SK-N-SH treated with all-trans-retinoic acid at 6 μM for 48 hours (cell line): ENCODE results near the gene STKLD1.
"Not testable (repeated sequence)": the region's sequence is repeated elsewhere in the genome, so short reads cannot be mapped to it uniquely, and the experiment has no call there.

Experiments used
- ATAC-seq: fragments of 200-7000 bp; cut with Tn5 transposase; 3 replicates; pipeline ENCODE4 v1.9.1; 2020; ENCODE audit warnings: mild to moderate bottlenecking, moderate library complexity
- ARNTL ChIP-seq: fragments of 450-650 bp; formaldehyde crosslinking; IDR thresholded peaks from 2 replicates; pipeline ENCODE4 v1.5.0; 2020; ENCODE audit warnings: low read depth, mild to moderate bottlenecking, moderate library complexity, borderline replicate concordance
- BACH2 ChIP-seq: fragments of 250-450 bp; sonication (Bioruptor Pico); IDR thresholded peaks from 2 replicates; pipeline ENCODE4 v1.9.0; 2021; ENCODE audit warnings: mild to moderate bottlenecking, borderline replicate concordance
- CSDC2 ChIP-seq: fragments of 250-450 bp; sonication (Bioruptor Pico); IDR thresholded peaks from 2 replicates; pipeline ENCODE4 v1.5.0; 2020; ENCODE audit warnings: mild to moderate bottlenecking, moderate library complexity
- CSRNP3 ChIP-seq: fragments of 250-450 bp; sonication (Bioruptor Pico); IDR thresholded peaks from 2 replicates; pipeline ENCODE4 v1.5.1; 2021; ENCODE audit warnings: mild to moderate bottlenecking, moderate library complexity
- GLIS3 ChIP-seq: fragments of 250-450 bp; sonication (Bioruptor Pico); IDR thresholded peaks from 2 replicates; pipeline ENCODE4 v1.5.0; 2020; ENCODE audit warnings: mild to moderate bottlenecking, moderate library complexity
- OSR1 ChIP-seq: fragments of 250-450 bp; sonication (Bioruptor Pico); IDR thresholded peaks from 2 replicates; pipeline ENCODE4 v1.8.0; 2022; ENCODE audit warnings: moderate library complexity, mild to moderate bottlenecking, inconsistent platforms
- POU6F1 ChIP-seq: fragments of 250-450 bp; sonication (Bioruptor Pico); IDR thresholded peaks from 2 replicates; pipeline ENCODE4 v1.8.0; 2021; ENCODE audit warnings: low read depth, mild to moderate bottlenecking, moderate library complexity, borderline replicate concordance
- PPARA ChIP-seq: fragments of 250-450 bp; sonication (Bioruptor Pico); IDR thresholded peaks from 2 replicates; pipeline ENCODE4 v1.5.0; 2020; ENCODE audit warnings: mild to moderate bottlenecking, borderline replicate concordance
- RARB ChIP-seq: fragments of 250-450 bp; sonication (Bioruptor Pico); IDR thresholded peaks from 2 replicates; pipeline ENCODE4 v1.8.0; 2021; ENCODE audit warnings: mild to moderate bottlenecking, moderate library complexity
- TCF4 ChIP-seq: fragments of 250-450 bp; sonication (Bioruptor Pico); IDR thresholded peaks from 2 replicates; pipeline ENCODE4 v1.8.0; 2021; ENCODE audit warnings: mild to moderate bottlenecking, moderate library complexity, borderline replicate concordance
- TOX ChIP-seq: fragments of 250-450 bp; sonication (Bioruptor Pico); IDR thresholded peaks from 2 replicates; pipeline ENCODE4 v1.8.0; 2021; ENCODE audit warnings: mild to moderate bottlenecking, moderate library complexity, borderline replicate concordance
- ZFP3 ChIP-seq: fragments of 250-450 bp; sonication (Bioruptor Pico); IDR thresholded peaks from 2 replicates; pipeline ENCODE4 v1.5.0; 2020; ENCODE audit warnings: mild to moderate bottlenecking, moderate library complexity
- ZFP30 ChIP-seq: fragments of 450-650 bp; formaldehyde crosslinking; IDR thresholded peaks from 2 replicates; pipeline ENCODE4 v1.5.0; 2022; ENCODE audit warnings: mild to moderate bottlenecking, moderate library complexity
- ZNF565 ChIP-seq: fragments of 450-650 bp; formaldehyde crosslinking; conservative IDR thresholded peaks from 2 replicates; pipeline ENCODE4 v1.5.0; 2020; ENCODE audit warnings: low read depth, mild to moderate bottlenecking, moderate library complexity
- ZNF70 ChIP-seq: fragments of 450-650 bp; formaldehyde crosslinking; IDR thresholded peaks from 2 replicates; pipeline ENCODE4 v1.5.0; 2020; ENCODE audit warnings: mild to moderate bottlenecking, moderate library complexity
- ZNF8 ChIP-seq: fragments of 450-650 bp; formaldehyde crosslinking; IDR thresholded peaks from 2 replicates; pipeline ENCODE4 v1.5.0; 2020; ENCODE audit warnings: mild to moderate bottlenecking, moderate library complexity
- TF ChIP-seq, protein P1 (sequence below): fragments of 250-450 bp; sonication (Bioruptor Pico); IDR thresholded peaks from 2 replicates; pipeline ENCODE4 v1.8.0; 2020; ENCODE audit warnings: mild to moderate bottlenecking, moderate library complexity, borderline replicate concordance
- TF ChIP-seq, protein P2 (sequence below): fragments of 250-450 bp; sonication (Bioruptor Pico); IDR thresholded peaks from 2 replicates; pipeline ENCODE4 v1.5.0; 2020; ENCODE audit warnings: mild to moderate bottlenecking, moderate library complexity
- TF ChIP-seq, protein P3 (sequence below): fragments of 250-450 bp; sonication (Bioruptor Pico); IDR thresholded peaks from 2 replicates; pipeline ENCODE4 v1.5.1; 2020; ENCODE audit warnings: low read depth, mild to moderate bottlenecking, moderate library complexity

Gene STKLD1

GRCh38 chr9:133375116-133375723 is 946 bp upstream of the STKLD1 start:
- TF ChIP-seq GLIS3 (CRISPR knock-in tag) (no peak), POU6F1 (CRISPR knock-in tag) (no peak), ZNF565 (CRISPR knock-in tag) (no peak), CSRNP3 (CRISPR knock-in tag) (no peak), RARB (no peak), ZFP30 (CRISPR knock-in tag) (no peak), ZNF8 (CRISPR knock-in tag) (no peak), ZNF70 (CRISPR knock-in tag) (no peak), PPARA (CRISPR knock-in tag) (no peak), CSDC2 (CRISPR knock-in tag) (no peak), TOX (no peak), ARNTL (CRISPR knock-in tag) (no peak), OSR1 (CRISPR knock-in tag) (no peak)
- TF ChIP-seq, protein P1, sequence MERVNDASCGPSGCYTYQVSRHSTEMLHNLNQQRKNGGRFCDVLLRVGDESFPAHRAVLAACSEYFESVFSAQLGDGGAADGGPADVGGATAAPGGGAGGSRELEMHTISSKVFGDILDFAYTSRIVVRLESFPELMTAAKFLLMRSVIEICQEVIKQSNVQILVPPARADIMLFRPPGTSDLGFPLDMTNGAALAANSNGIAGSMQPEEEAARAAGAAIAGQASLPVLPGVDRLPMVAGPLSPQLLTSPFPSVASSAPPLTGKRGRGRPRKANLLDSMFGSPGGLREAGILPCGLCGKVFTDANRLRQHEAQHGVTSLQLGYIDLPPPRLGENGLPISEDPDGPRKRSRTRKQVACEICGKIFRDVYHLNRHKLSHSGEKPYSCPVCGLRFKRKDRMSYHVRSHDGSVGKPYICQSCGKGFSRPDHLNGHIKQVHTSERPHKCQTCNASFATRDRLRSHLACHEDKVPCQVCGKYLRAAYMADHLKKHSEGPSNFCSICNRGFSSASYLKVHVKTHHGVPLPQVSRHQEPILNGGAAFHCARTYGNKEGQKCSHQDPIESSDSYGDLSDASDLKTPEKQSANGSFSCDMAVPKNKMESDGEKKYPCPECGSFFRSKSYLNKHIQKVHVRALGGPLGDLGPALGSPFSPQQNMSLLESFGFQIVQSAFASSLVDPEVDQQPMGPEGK (CRISPR knock-in tag) = no peak
- TF ChIP-seq, protein P2, sequence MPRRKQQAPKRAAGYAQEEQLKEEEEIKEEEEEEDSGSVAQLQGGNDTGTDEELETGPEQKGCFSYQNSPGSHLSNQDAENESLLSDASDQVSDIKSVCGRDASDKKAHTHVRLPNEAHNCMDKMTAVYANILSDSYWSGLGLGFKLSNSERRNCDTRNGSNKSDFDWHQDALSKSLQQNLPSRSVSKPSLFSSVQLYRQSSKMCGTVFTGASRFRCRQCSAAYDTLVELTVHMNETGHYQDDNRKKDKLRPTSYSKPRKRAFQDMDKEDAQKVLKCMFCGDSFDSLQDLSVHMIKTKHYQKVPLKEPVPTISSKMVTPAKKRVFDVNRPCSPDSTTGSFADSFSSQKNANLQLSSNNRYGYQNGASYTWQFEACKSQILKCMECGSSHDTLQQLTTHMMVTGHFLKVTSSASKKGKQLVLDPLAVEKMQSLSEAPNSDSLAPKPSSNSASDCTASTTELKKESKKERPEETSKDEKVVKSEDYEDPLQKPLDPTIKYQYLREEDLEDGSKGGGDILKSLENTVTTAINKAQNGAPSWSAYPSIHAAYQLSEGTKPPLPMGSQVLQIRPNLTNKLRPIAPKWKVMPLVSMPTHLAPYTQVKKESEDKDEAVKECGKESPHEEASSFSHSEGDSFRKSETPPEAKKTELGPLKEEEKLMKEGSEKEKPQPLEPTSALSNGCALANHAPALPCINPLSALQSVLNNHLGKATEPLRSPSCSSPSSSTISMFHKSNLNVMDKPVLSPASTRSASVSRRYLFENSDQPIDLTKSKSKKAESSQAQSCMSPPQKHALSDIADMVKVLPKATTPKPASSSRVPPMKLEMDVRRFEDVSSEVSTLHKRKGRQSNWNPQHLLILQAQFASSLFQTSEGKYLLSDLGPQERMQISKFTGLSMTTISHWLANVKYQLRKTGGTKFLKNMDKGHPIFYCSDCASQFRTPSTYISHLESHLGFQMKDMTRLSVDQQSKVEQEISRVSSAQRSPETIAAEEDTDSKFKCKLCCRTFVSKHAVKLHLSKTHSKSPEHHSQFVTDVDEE (CRISPR knock-in tag) = no peak
- ATAC-seq = peak; percentile 32

GRCh38 chr9:133377280-133377679 is 1.1 kb downstream of the STKLD1 start:
- not testable (repeated sequence) for ATAC-seq

GRCh38 chr9:133377721-133378216 is 1.6 kb downstream of the STKLD1 start:
- ATAC-seq = no peak
- no peak for TF ChIP-seq GLIS3 (CRISPR knock-in tag)
- no peak for TF ChIP-seq TCF4
- TF ChIP-seq, protein P2 (CRISPR knock-in tag) = no peak
- TF ChIP-seq, protein P3, sequence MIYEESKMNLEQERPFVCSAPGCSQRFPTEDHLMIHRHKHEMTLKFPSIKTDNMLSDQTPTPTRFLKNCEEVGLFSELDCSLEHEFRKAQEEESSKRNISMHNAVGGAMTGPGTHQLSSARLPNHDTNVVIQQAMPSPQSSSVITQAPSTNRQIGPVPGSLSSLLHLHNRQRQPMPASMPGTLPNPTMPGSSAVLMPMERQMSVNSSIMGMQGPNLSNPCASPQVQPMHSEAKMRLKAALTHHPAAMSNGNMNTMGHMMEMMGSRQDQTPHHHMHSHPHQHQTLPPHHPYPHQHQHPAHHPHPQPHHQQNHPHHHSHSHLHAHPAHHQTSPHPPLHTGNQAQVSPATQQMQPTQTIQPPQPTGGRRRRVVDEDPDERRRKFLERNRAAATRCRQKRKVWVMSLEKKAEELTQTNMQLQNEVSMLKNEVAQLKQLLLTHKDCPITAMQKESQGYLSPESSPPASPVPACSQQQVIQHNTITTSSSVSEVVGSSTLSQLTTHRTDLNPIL (CRISPR knock-in tag) = no peak
- no peak for TF ChIP-seq BACH2 (CRISPR knock-in tag)
- TF ChIP-seq TOX = no peak
- TF ChIP-seq ZNF70 (CRISPR knock-in tag) = no peak
- no peak for TF ChIP-seq ZFP30 (CRISPR knock-in tag)
- no peak for TF ChIP-seq PPARA (CRISPR knock-in tag)
- TF ChIP-seq ZFP3 (CRISPR knock-in tag) = no peak
